Activated CD4-positive, alpha-beta T cell treated with anti-CD3 and anti-CD28 coated beads, Interleukin-2, amount 10 ng/mL, durations not matched to agents 24 days and 14 days (primary cell): ENCODE results near the gene TBPL2. TPM values are rescaled to one million over a fixed set of nuclear protein-coding genes. Genes with fewer than 3 reads are reported as not detected.
A peak's percentile ranks its signal among the peaks of the same experiment; 100 is the strongest.
"Not testable (repeated sequence)": the region's sequence is repeated elsewhere in the genome, so short reads cannot be mapped to it uniquely, and the experiment has no call there.

ENCODE experiments used
- DNase-seq: peaks from one replicate; pipeline ENCODE4 v3.0.0; 2022
- H3K27ac Mint-ChIP-seq: one replicate; pipeline ENCODE4 v1.8.0; 2022; ENCODE audit warnings: mild to moderate bottlenecking, mixed read lengths
- H3K27me3 Mint-ChIP-seq: one replicate; pipeline ENCODE4 v1.8.0; 2022; ENCODE audit warnings: mixed read lengths
- H3K36me3 Mint-ChIP-seq: one replicate; pipeline ENCODE4 v1.8.0; 2022; ENCODE audit warnings: low read depth, mild to moderate bottlenecking, mixed read lengths
- H3K4me1 Mint-ChIP-seq: one replicate; pipeline ENCODE4 v1.8.0; 2021; ENCODE audit warnings: mixed read lengths
- H3K4me3 Mint-ChIP-seq: one replicate; pipeline ENCODE4 v1.8.0; 2022; ENCODE audit warnings: mild to moderate bottlenecking, moderate library complexity, mixed read lengths
- H3K9me3 Mint-ChIP-seq: one replicate; pipeline ENCODE4 v1.8.0; 2021; ENCODE audit warnings: mixed read lengths
- intact Hi-C: fragments of 100-400 bp; cut with micrococcal nuclease; formaldehyde crosslinking; loops from one replicate; pipeline ENCODE4 v1.15.1; 2023
- total RNA-seq: library from RNA; stranded (reverse); gene quantifications from 2 replicates; pipeline ENCODE4 v1.2.3, GENCODE V29; 2022

TBPL2 gene
- total RNA-seq, 1 donor from 2014 or later, result not detected

GRCh38 chr14:55433880-55434804 is 6.3 kb downstream of the TBPL2 start:
- Mint-ChIP-seq H3K36me3 (no peaks in the 10 kb centered on the region), H3K4me1 (peaks cover 24% of the 10 kb centered on the region), H3K4me3 (peak overlapping the region; percentile 19), H3K27ac (peak overlapping the region; percentile 58), H3K9me3 (no peaks in the 10 kb centered on the region), H3K27me3 (peaks cover 6% of the 10 kb centered on the region)
- intact Hi-C loops, result loop anchor here (10.0 kb wide), 2 partner anchors 189 to 329 kb away; no protein-coding TSS in a partner anchor
- DNase-seq, result peak; percentile 62

- Mint-ChIP-seq H3K27me3 (peaks cover 3% of the 10 kb centered on the region), H3K36me3 (no peaks in the 10 kb centered on the region), H3K27ac (no peak overlapping the region), H3K4me3 (no peak overlapping the region), H3K4me1 (peaks cover 24% of the 10 kb centered on the region), H3K9me3 (no peaks in the 10 kb centered on the region)
- no peak for DNase-seq
- intact Hi-C loops, result loop anchor here (10.0 kb wide), 2 partner anchors 188 to 328 kb away; no protein-coding TSS in a partner anchor
These were observed 7.8 kb downstream of the TBPL2 start for GRCh38 chr14:55432628-55433027.

GRCh38 chr14:55430024-55430690 is 10.3 kb downstream of the TBPL2 start:
- Mint-ChIP-seq H3K9me3 (no peaks in the 10 kb centered on the region), H3K4me3 (no peak overlapping the region), H3K27me3 (no peaks in the 10 kb centered on the region), H3K27ac (no peak overlapping the region), H3K36me3 (no peaks in the 10 kb centered on the region), H3K4me1 (peaks cover 24% of the 10 kb centered on the region)
- intact Hi-C loops, result loop anchor here (1.0 to 10.0 kb wide), 5 partner anchors 44 to 325 kb away; partner anchors contain the start of gene FBXO34
- peak; percentile 86 for DNase-seq

- Mint-ChIP-seq H3K4me3 (no peak overlapping the region), H3K27me3 (no peaks in the 10 kb centered on the region), H3K27ac (no peak overlapping the region), H3K9me3 (no peaks in the 10 kb centered on the region), H3K4me1 (peaks cover 6% of the 10 kb centered on the region), H3K36me3 (no peaks in the 10 kb centered on the region)
- intact Hi-C loops, result no loop called here
- no peak for DNase-seq
These were observed 13.0 kb downstream of the TBPL2 start for GRCh38 chr14:55427439-55427838.

- Mint-ChIP-seq H3K9me3 (no peaks in the 10 kb centered on the region), H3K4me3 (no peak overlapping the region), H3K36me3 (no peaks in the 10 kb centered on the region), H3K27me3 (no peaks in the 10 kb centered on the region), H3K4me1 (peaks cover 6% of the 10 kb centered on the region), H3K27ac (no peak overlapping the region)
- no peak for DNase-seq
- intact Hi-C loops, result no loop called here
These were observed 13.5 kb downstream of the TBPL2 start for GRCh38 chr14:55426891-55427290.

GRCh38 chr14:55425091-55425490 is 15.3 kb downstream of the TBPL2 start:
- H3K9me3 Mint-ChIP-seq, result no peaks in the 10 kb centered on the region
- no peaks in the 10 kb centered on the region for H3K27me3 Mint-ChIP-seq
- no peak overlapping the region for H3K4me3 Mint-ChIP-seq
- H3K27ac Mint-ChIP-seq, result no peak overlapping the region
- intact Hi-C loops, result no loop called here
- H3K4me1 Mint-ChIP-seq, result peaks cover 3% of the 10 kb centered on the region
- no peaks in the 10 kb centered on the region for H3K36me3 Mint-ChIP-seq
- no peak for DNase-seq

GRCh38 chr14:55423969-55424368 is 16.4 kb downstream of the TBPL2 start:
- Mint-ChIP-seq H3K27me3 (no peaks in the 10 kb centered on the region), H3K9me3 (no peaks in the 10 kb centered on the region), H3K27ac (no peak overlapping the region), H3K4me1 (no peaks in the 10 kb centered on the region), H3K4me3 (no peak overlapping the region), H3K36me3 (no peaks in the 10 kb centered on the region)
- intact Hi-C loops, result no loop called here
- DNase-seq, result no peak

- intact Hi-C loops, H3K36me3 Mint-ChIP-seq, H3K27ac Mint-ChIP-seq, H3K27me3 Mint-ChIP-seq, H3K9me3 Mint-ChIP-seq, H3K4me3 Mint-ChIP-seq, H3K4me1 Mint-ChIP-seq: not testable (repeated sequence)
- peak; percentile 29 for DNase-seq
These were observed 18.1 kb downstream of the TBPL2 start for GRCh38 chr14:55422338-55422737.

GRCh38 chr14:55419663-55420062 is 20.8 kb downstream of the TBPL2 start:
- intact Hi-C loops, result no loop called here

GRCh38 chr14:55418411-55418810 is 22.0 kb downstream of the TBPL2 start:
- Mint-ChIP-seq H3K4me1 (peaks cover 6% of the 10 kb centered on the region), H3K9me3 (no peaks in the 10 kb centered on the region), H3K27me3 (peaks cover 4% of the 10 kb centered on the region), H3K36me3 (no peaks in the 10 kb centered on the region), H3K4me3 (no peak overlapping the region), H3K27ac (no peak overlapping the region)
- DNase-seq, result no peak
- intact Hi-C loops, result no loop called here

More at GRCh38 chr14:55419663-55420062, 20.8 kb downstream of the TBPL2 start:
- peak; percentile 37 for DNase-seq
- Mint-ChIP-seq H3K4me1 (peaks cover 6% of the 10 kb centered on the region), H3K4me3 (no peak overlapping the region), H3K36me3 (no peaks in the 10 kb centered on the region), H3K9me3 (no peaks in the 10 kb centered on the region), H3K27ac (no peak overlapping the region), H3K27me3 (peaks cover 4% of the 10 kb centered on the region)

GRCh38 chr14:55417955-55418354 is 22.5 kb downstream of the TBPL2 start:
- Mint-ChIP-seq H3K36me3 (no peaks in the 10 kb centered on the region), H3K4me3 (no peak overlapping the region), H3K4me1 (peaks cover 6% of the 10 kb centered on the region), H3K27ac (no peak overlapping the region), H3K9me3 (no peaks in the 10 kb centered on the region), H3K27me3 (peaks cover 4% of the 10 kb centered on the region)
- intact Hi-C loops, result no loop called here
- no peak for DNase-seq

- intact Hi-C loops, result no loop called here
- Mint-ChIP-seq H3K27ac (no peak overlapping the region), H3K4me3 (no peak overlapping the region), H3K4me1 (peaks cover 13% of the 10 kb centered on the region), H3K9me3 (no peaks in the 10 kb centered on the region), H3K27me3 (peaks cover 4% of the 10 kb centered on the region), H3K36me3 (no peaks in the 10 kb centered on the region)
- peak; percentile 64 for DNase-seq
These were observed 23.6 kb downstream of the TBPL2 start for GRCh38 chr14:55416866-55417265.

- peaks cover 26% of the 10 kb centered on the region for H3K4me1 Mint-ChIP-seq
- intact Hi-C loops, result no loop called here
- H3K4me3 Mint-ChIP-seq, result no peak overlapping the region
- no peaks in the 10 kb centered on the region for H3K9me3 Mint-ChIP-seq
- H3K27ac Mint-ChIP-seq, result no peak overlapping the region
- peaks cover 4% of the 10 kb centered on the region for H3K27me3 Mint-ChIP-seq
- no peak for DNase-seq
- no peaks in the 10 kb centered on the region for H3K36me3 Mint-ChIP-seq
These were observed 25.9 kb downstream of the TBPL2 start for GRCh38 chr14:55414551-55414950.

GRCh38 chr14:55412676-55413075 is 27.7 kb downstream of the TBPL2 start:
- Mint-ChIP-seq H3K27me3 (peaks cover 4% of the 10 kb centered on the region), H3K27ac (no peak overlapping the region), H3K4me3 (peak overlapping the region; percentile 91), H3K9me3 (no peaks in the 10 kb centered on the region), H3K36me3 (no peaks in the 10 kb centered on the region), H3K4me1 (peaks cover 30% of the 10 kb centered on the region)
- intact Hi-C loops, result no loop called here
- no peak for DNase-seq
